Measurements from ENCODE around the gene TRIP13. TPM values are rescaled to one million over a fixed set of nuclear protein-coding genes. Genes with fewer than 3 reads are reported as not detected.

Gene TRIP13
- total RNA-seq, 2 experiments from 2014 or later, result 0.47 to 0.66 TPM

- no peaks in the 10 kb centered on the region for H3K4me1 ChIP-seq (ENCODE audit: insufficient read depth, low read length)
- intact Hi-C loops (cut with DNase I, micrococcal nuclease), result no loop called here
- Mint-ChIP-seq H3K9me3 (no peaks in the 10 kb centered on the region), H3K27me3 (no peaks in the 10 kb centered on the region), H3K4me1 (ENCODE audit: low read depth) (no peaks in the 10 kb centered on the region), H3K36me3 (ENCODE audit: low read depth) (peaks cover 65% of the 10 kb centered on the region), H3K4me3 (no peak overlapping the region), H3K27ac (no peak overlapping the region)
- no peak overlapping the region for H3K27ac ChIP-seq (ENCODE audit: low read depth in 1 of 2, low read length in 2 of 2)
- H3K9me3 ChIP-seq (ENCODE audit: control insufficient read depth in 1 of 2, insufficient read depth in 1 of 2, low read length in 2 of 2), result peaks cover 0 to 7% of the 10 kb centered on the region in 2 experiments
- no peaks in the 10 kb centered on the region for H3K27me3 ChIP-seq (ENCODE audit: control insufficient read depth in 1 of 2, insufficient read depth in 2 of 2, low read length in 2 of 2)
- ATAC-seq (ENCODE audit: poor library complexity), result no peak
- POLR2A ChIA-PET, result no interaction called here
- no peak for TF ChIP-seq CTCF (IDR thresholded peaks at IDR 0.05)
- H3K4me3 ChIP-seq (ENCODE audit: low read length), result no peak overlapping the region
- CTCF ChIA-PET, result no interaction called here
- H3K36me3 ChIP-seq (ENCODE audit: insufficient read depth, low read length), result peaks cover 77% of the 10 kb centered on the region
- DNase-seq, result no peak
Observed at GRCh38 chr5:865168-865521, 27.5 kb upstream of the TRIP13 start.

GRCh38 chr5:865771-866170 is 26.9 kb upstream of the TRIP13 start:
- ATAC-seq (ENCODE audit: poor library complexity) (no peak), DNase-seq (no peak)
- Histone ChIP-seq H3K4me1 (ENCODE audit: insufficient read depth, low read length) (no peaks in the 10 kb centered on the region), H3K36me3 (ENCODE audit: insufficient read depth, low read length) (peaks cover 83% of the 10 kb centered on the region), H3K27ac (ENCODE audit: low read depth in 1 of 2, low read length in 2 of 2) (no peak overlapping the region), H3K27me3 (ENCODE audit: control insufficient read depth in 1 of 2, insufficient read depth in 2 of 2, low read length in 2 of 2) (no peaks in the 10 kb centered on the region), H3K9me3 (ENCODE audit: control insufficient read depth in 1 of 2, insufficient read depth in 1 of 2, low read length in 2 of 2) (peaks cover 0 to 7% of the 10 kb centered on the region in 2 experiments), H3K4me3 (ENCODE audit: low read length) (no peak overlapping the region)
- intact Hi-C loops (cut with DNase I, micrococcal nuclease), result no loop called here
- H3K27me3 Mint-ChIP-seq, result no peaks in the 10 kb centered on the region
- ChIA-PET POLR2A (no interaction called here), CTCF (no interaction called here)
- TF ChIP-seq CTCF (IDR thresholded peaks at IDR 0.05), result no peak
- no peak overlapping the region for H3K27ac Mint-ChIP-seq
- no peaks in the 10 kb centered on the region for H3K9me3 Mint-ChIP-seq
- no peaks in the 10 kb centered on the region for H3K4me1 Mint-ChIP-seq (ENCODE audit: low read depth)
- H3K4me3 Mint-ChIP-seq, result no peak overlapping the region
- peaks cover 72% of the 10 kb centered on the region for H3K36me3 Mint-ChIP-seq (ENCODE audit: low read depth)

- H3K9me3 Mint-ChIP-seq, result no peaks in the 10 kb centered on the region
- H3K4me1 Mint-ChIP-seq (ENCODE audit: low read depth), result no peaks in the 10 kb centered on the region
- ATAC-seq (ENCODE audit: poor library complexity) (no peak), DNase-seq (no peak)
- CTCF ChIA-PET, result no interaction called here
- no peak for TF ChIP-seq CTCF (IDR thresholded peaks at IDR 0.05)
- POLR2A ChIA-PET, result no interaction called here
- peaks cover 88% of the 10 kb centered on the region for H3K36me3 Mint-ChIP-seq (ENCODE audit: low read depth)
- H3K27me3 Mint-ChIP-seq, result no peaks in the 10 kb centered on the region
- intact Hi-C loops (cut with DNase I, micrococcal nuclease), result no loop called here
- no peak overlapping the region for H3K4me3 Mint-ChIP-seq
- H3K27me3 ChIP-seq (ENCODE audit: control insufficient read depth in 1 of 2, insufficient read depth in 2 of 2, low read length in 2 of 2), result no peaks in the 10 kb centered on the region
- H3K27ac Mint-ChIP-seq, result no peak overlapping the region
- peaks cover 94% of the 10 kb centered on the region for H3K36me3 ChIP-seq (ENCODE audit: insufficient read depth, low read length)
- no peak overlapping the region for H3K27ac ChIP-seq (ENCODE audit: low read depth in 1 of 2, low read length in 2 of 2)
- no peak overlapping the region for H3K4me3 ChIP-seq (ENCODE audit: low read length)
- no peaks in the 10 kb centered on the region for H3K4me1 ChIP-seq (ENCODE audit: insufficient read depth, low read length)
- peaks cover 0 to 7% of the 10 kb centered on the region in 2 experiments for H3K9me3 ChIP-seq (ENCODE audit: control insufficient read depth in 1 of 2, insufficient read depth in 1 of 2, low read length in 2 of 2)
Observed at GRCh38 chr5:867300-867870, 25.3 kb upstream of the TRIP13 start.
